ENCODE data around the gene ELP5. TPM values are rescaled to one million over a fixed set of nuclear protein-coding genes. Genes with fewer than 3 reads are reported as not detected.

The ELP5 gene
- total and polyA plus RNA-seq, 8 donors, result 26.5 to 49.7 (median 42.9) TPM

DNA sequence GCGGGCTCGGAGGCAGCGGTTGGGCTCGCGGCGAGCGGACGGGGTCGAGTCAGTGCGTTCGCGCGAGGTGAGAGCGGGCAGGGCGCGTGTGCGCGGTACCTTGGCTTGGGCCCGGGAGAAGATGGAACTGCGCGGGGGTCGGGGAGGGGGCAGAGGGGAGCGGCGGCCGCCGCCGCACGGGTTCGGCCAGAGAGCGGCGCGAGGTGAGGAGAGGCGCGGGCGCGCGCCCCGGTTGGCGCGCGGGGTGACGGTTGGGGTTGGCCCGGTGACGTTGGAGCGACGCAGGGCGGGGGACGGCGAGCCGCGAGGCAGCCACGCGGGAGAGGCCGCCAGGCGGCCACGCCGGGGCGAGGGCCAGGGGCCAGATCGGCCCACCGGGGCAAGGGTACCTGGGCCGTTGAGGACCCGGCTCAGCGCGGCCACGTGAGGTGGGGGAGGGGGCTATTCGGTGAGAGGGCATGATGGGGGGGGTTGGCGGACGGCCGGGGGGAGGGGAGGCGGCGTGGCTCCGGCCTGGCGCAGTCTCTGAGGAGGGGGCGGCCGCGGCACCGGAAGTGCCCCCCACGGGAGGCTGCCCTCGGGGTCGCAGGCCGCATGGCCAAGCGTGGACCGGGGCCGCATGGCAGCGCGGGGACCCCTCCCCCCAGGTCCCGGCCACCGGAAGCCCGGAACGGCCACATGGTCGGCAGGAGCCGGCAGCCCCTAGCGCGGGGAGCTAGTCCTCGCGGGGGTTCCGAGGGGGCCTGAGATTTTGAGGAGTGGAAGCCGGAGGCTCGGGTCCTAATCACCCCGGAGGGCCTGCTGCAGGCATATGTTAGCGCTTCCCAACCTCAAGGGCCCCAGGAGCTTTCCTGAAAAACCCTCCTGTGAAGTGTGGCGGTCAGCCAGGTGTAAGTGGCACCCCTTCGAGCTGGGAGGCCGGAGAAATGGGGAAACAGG lies 55.9 kb downstream of the ELP5 start:
- Histone ChIP-seq H3K9me3 (no peaks in the 10 kb centered on the region), H3K27me3 (no peaks in the 10 kb centered on the region), H3K4me1 (peaks cover 17 to 43% of the 10 kb centered on the region in 2 donors), H3K4me3 (peak overlapping the region; percentile 89 to 97), H3K27ac (peak overlapping the region; percentile 96), H3K36me3 (peaks cover 4 to 39% of the 10 kb centered on the region in 2 donors)
- intact Hi-C loops (cut with DNase I), result no loop called here
- DNase-seq (peak in 2 of 4 donors; percentile 64 to 90), ATAC-seq (peak; percentile 12)
- TF ChIP-seq, protein P1, sequence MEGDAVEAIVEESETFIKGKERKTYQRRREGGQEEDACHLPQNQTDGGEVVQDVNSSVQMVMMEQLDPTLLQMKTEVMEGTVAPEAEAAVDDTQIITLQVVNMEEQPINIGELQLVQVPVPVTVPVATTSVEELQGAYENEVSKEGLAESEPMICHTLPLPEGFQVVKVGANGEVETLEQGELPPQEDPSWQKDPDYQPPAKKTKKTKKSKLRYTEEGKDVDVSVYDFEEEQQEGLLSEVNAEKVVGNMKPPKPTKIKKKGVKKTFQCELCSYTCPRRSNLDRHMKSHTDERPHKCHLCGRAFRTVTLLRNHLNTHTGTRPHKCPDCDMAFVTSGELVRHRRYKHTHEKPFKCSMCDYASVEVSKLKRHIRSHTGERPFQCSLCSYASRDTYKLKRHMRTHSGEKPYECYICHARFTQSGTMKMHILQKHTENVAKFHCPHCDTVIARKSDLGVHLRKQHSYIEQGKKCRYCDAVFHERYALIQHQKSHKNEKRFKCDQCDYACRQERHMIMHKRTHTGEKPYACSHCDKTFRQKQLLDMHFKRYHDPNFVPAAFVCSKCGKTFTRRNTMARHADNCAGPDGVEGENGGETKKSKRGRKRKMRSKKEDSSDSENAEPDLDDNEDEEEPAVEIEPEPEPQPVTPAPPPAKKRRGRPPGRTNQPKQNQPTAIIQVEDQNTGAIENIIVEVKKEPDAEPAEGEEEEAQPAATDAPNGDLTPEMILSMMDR (IDR thresholded peaks at IDR 0.05), result no peak

GRCh38 chr17:7308625-7309433 lies 56.8 kb downstream of the ELP5 start:
- H3K4me1 ChIP-seq, result peaks cover 23 to 51% of the 10 kb centered on the region in 2 donors
- intact Hi-C loops (cut with DNase I), result no loop called here
- peaks cover 7 to 48% of the 10 kb centered on the region in 2 donors for H3K36me3 ChIP-seq
- ATAC-seq, result peak; percentile 53
- peak overlapping the region; percentile 96 for H3K27ac ChIP-seq
- H3K4me3 ChIP-seq, result peak overlapping the region; percentile 89 to 97
- peak in 2 of 4 donors; percentile 74 to 81 for DNase-seq
- no peaks in the 10 kb centered on the region for H3K9me3 ChIP-seq
- TF ChIP-seq, protein P1 (IDR thresholded peaks at IDR 0.05), result no peak
- H3K27me3 ChIP-seq, result no peaks in the 10 kb centered on the region

Small RNA genes lying within 50 kb of the gene (microRNA-seq; reads per million reads assigned to microRNA genes)
- gene MIR324, result 1,145 to 1,240 reads per million in 2 donors

Other genes starting within 250 kb of the ELP5 start
Only the 30 nearest of the 35 such genes appear.
- gene SLC16A13, start 216.2 kb upstream of the ELP5 start, total RNA-seq, result 10 to 100 TPM in 1 of 2 donors, 1 to 10 TPM in 1; 9.5 to 21.5 TPM
- 1 to 10 TPM; 3.7 to 5.8 (median 4.6) TPM for gene SLC16A13, start 216.2 kb upstream of the ELP5 start, polyA plus RNA-seq (ENCODE audit: insufficient read length in 6 of 6)
- 1 to 10 TPM; 1.2 to 2.5 TPM for gene SLC16A11, start 208.1 kb upstream of the ELP5 start, total RNA-seq
- 1 to 10 TPM in 4 of 6 donors, under 1 TPM in 2; 0.74 to 1.5 (median 1.1) TPM for gene SLC16A11, start 208.1 kb upstream of the ELP5 start, polyA plus RNA-seq (ENCODE audit: insufficient read length in 6 of 6)
- 1 to 10 TPM; 7.8 to 9.6 TPM for gene CLEC10A, start 172.0 kb upstream of the ELP5 start, total RNA-seq
- 1 to 10 TPM; 2.0 to 3.6 (median 3.6) TPM for gene CLEC10A, start 172.0 kb upstream of the ELP5 start, polyA plus RNA-seq (ENCODE audit: insufficient read length in 6 of 6)
- 1 to 10 TPM; 1.0 to 2.7 TPM for gene ASGR2, start 137.4 kb upstream of the ELP5 start, total RNA-seq
- under 1 TPM; 0.34 to 0.76 (median 0.51) TPM for gene ASGR2, start 137.4 kb upstream of the ELP5 start, polyA plus RNA-seq (ENCODE audit: insufficient read length in 6 of 6)
- gene ASGR1, start 72.8 kb upstream of the ELP5 start, total RNA-seq, result 1 to 10 TPM; 2.4 to 7.7 TPM
- 10 to 100 TPM in 4 of 6 donors, 1 to 10 TPM in 2; 8.7 to 13.0 (median 11.0) TPM for gene ASGR1, start 72.8 kb upstream of the ELP5 start, polyA plus RNA-seq (ENCODE audit: insufficient read length in 6 of 6)
- gene DLG4, start 32.4 kb upstream of the ELP5 start, total RNA-seq, result 10 to 100 TPM; 25.9 to 33.8 TPM
- gene DLG4, start 32.4 kb upstream of the ELP5 start, polyA plus RNA-seq (ENCODE audit: insufficient read length in 6 of 6), result 10 to 100 TPM; 35.6 to 60.0 (median 47.6) TPM
- 100 to 1,000 TPM; 610 to 654 TPM for gene ACADVL, start 32.3 kb upstream of the ELP5 start, total RNA-seq
- 100 to 1,000 TPM; 285 to 403 (median 362) TPM for gene ACADVL, start 32.3 kb upstream of the ELP5 start, polyA plus RNA-seq (ENCODE audit: insufficient read length in 6 of 6)
- 10 to 100 TPM; 36.9 to 46.3 TPM for gene DVL2, start 17.7 kb upstream of the ELP5 start, total RNA-seq
- gene DVL2, start 17.7 kb upstream of the ELP5 start, polyA plus RNA-seq (ENCODE audit: insufficient read length in 6 of 6), result 10 to 100 TPM; 51.7 to 59.7 (median 54.6) TPM
- gene PHF23, start 12.8 kb upstream of the ELP5 start, total RNA-seq, result 10 to 100 TPM; 31.1 to 45.4 TPM
- 10 to 100 TPM; 32.8 to 51.2 (median 46.1) TPM for gene PHF23, start 12.8 kb upstream of the ELP5 start, polyA plus RNA-seq (ENCODE audit: insufficient read length in 6 of 6)
- gene GABARAP, start 9.8 kb upstream of the ELP5 start, total RNA-seq, result 100 to 1,000 TPM; 545 to 559 TPM
- 100 to 1,000 TPM; 442 to 526 (median 470) TPM for gene GABARAP, start 9.8 kb upstream of the ELP5 start, polyA plus RNA-seq (ENCODE audit: insufficient read length in 6 of 6)
- 100 to 1,000 TPM; 134 to 171 TPM for gene CTDNEP1, start 481 bp upstream of the ELP5 start, total RNA-seq
- 100 to 1,000 TPM; 133 to 154 (median 146) TPM for gene CTDNEP1, start 481 bp upstream of the ELP5 start, polyA plus RNA-seq (ENCODE audit: insufficient read length in 6 of 6)
- gene CLDN7, start 10.3 kb downstream of the ELP5 start, total RNA-seq, result 100 to 1,000 TPM; 187 to 197 TPM
- 10 to 100 TPM; 26.0 to 37.0 (median 34.8) TPM for gene CLDN7, start 10.3 kb downstream of the ELP5 start, polyA plus RNA-seq (ENCODE audit: insufficient read length in 6 of 6)
- under 1 TPM; 0.60 to 0.85 TPM for gene SLC2A4, start 29.5 kb downstream of the ELP5 start, total RNA-seq
- 1 to 10 TPM in 4 of 6 donors, under 1 TPM in 2; 0.93 to 1.5 (median 1.3) TPM for gene SLC2A4, start 29.5 kb downstream of the ELP5 start, polyA plus RNA-seq (ENCODE audit: insufficient read length in 6 of 6)
- gene YBX2, start 42.4 kb downstream of the ELP5 start, total RNA-seq, result under 1 TPM; 0.37 to 0.67 TPM
- gene YBX2, start 42.4 kb downstream of the ELP5 start, polyA plus RNA-seq (ENCODE audit: insufficient read length in 6 of 6), result 1 to 10 TPM; 1.3 to 2.5 (median 1.6) TPM
- gene EIF5A, start 55.4 kb downstream of the ELP5 start, total RNA-seq, result 100 to 1,000 TPM; 307 to 622 TPM
- gene EIF5A, start 55.4 kb downstream of the ELP5 start, polyA plus RNA-seq (ENCODE audit: insufficient read length in 6 of 6), result 100 to 1,000 TPM; 213 to 323 (median 262) TPM
- 10 to 100 TPM; 48.2 to 54.9 TPM for gene GPS2, start 63.1 kb downstream of the ELP5 start, total RNA-seq
- 100 to 1,000 TPM in 1 of 6 donors, 10 to 100 TPM in 5; 73.0 to 102 (median 81.9) TPM for gene GPS2, start 63.1 kb downstream of the ELP5 start, polyA plus RNA-seq (ENCODE audit: insufficient read length in 6 of 6)
- gene NEURL4, start 77.1 kb downstream of the ELP5 start, total RNA-seq, result 10 to 100 TPM; 27.8 to 35.2 TPM
- 10 to 100 TPM; 22.2 to 36.8 (median 27.9) TPM for gene NEURL4, start 77.1 kb downstream of the ELP5 start, polyA plus RNA-seq (ENCODE audit: insufficient read length in 6 of 6)
- 10 to 100 TPM in 1 of 2 donors, 1 to 10 TPM in 1; 9.9 to 51.4 TPM for gene ACAP1, start 84.3 kb downstream of the ELP5 start, total RNA-seq
- 10 to 100 TPM in 2 of 6 donors, 1 to 10 TPM in 4; 6.7 to 11.3 (median 8.1) TPM for gene ACAP1, start 84.3 kb downstream of the ELP5 start, polyA plus RNA-seq (ENCODE audit: insufficient read length in 6 of 6)
- gene KCTD11, start 99.9 kb downstream of the ELP5 start, total RNA-seq, result 10 to 100 TPM; 10.3 to 10.7 TPM
- 10 to 100 TPM in 3 of 6 donors, 1 to 10 TPM in 3; 8.3 to 13.1 (median 9.9) TPM for gene KCTD11, start 99.9 kb downstream of the ELP5 start, polyA plus RNA-seq (ENCODE audit: insufficient read length in 6 of 6)
- gene TMEM95, start 102.9 kb downstream of the ELP5 start, total RNA-seq, result not detected
- not detected for gene TMEM95, start 102.9 kb downstream of the ELP5 start, polyA plus RNA-seq (ENCODE audit: insufficient read length in 6 of 6)
- 1 to 10 TPM; 6.1 to 6.4 TPM for gene TNK1, start 128.9 kb downstream of the ELP5 start, total RNA-seq
- gene TNK1, start 128.9 kb downstream of the ELP5 start, polyA plus RNA-seq (ENCODE audit: insufficient read length in 6 of 6), result 1 to 10 TPM; 5.3 to 8.7 (median 6.4) TPM
- 10 to 100 TPM; 42.0 to 42.7 TPM for gene PLSCR3, start 142.3 kb downstream of the ELP5 start, total RNA-seq
- 10 to 100 TPM; 46.0 to 62.5 (median 57.7) TPM for gene PLSCR3, start 142.3 kb downstream of the ELP5 start, polyA plus RNA-seq (ENCODE audit: insufficient read length in 6 of 6)
- gene TMEM256, start 151.9 kb downstream of the ELP5 start, total RNA-seq, result 10 to 100 TPM; 50.7 to 56.0 TPM
- gene TMEM256, start 151.9 kb downstream of the ELP5 start, polyA plus RNA-seq (ENCODE audit: insufficient read length in 6 of 6), result 10 to 100 TPM; 70.7 to 75.7 (median 72.5) TPM
- gene NLGN2, start 155.6 kb downstream of the ELP5 start, total RNA-seq, result 10 to 100 TPM; 14.8 to 20.1 TPM
- gene NLGN2, start 155.6 kb downstream of the ELP5 start, polyA plus RNA-seq (ENCODE audit: insufficient read length in 6 of 6), result 10 to 100 TPM; 25.3 to 34.4 (median 30.1) TPM
- gene SPEM1, start 168.1 kb downstream of the ELP5 start, total RNA-seq, result not detected
- gene SPEM1, start 168.1 kb downstream of the ELP5 start, polyA plus RNA-seq (ENCODE audit: insufficient read length in 6 of 6), result not detected
- not detected for gene SPEM2, start 173.4 kb downstream of the ELP5 start, total RNA-seq
- not detected for gene SPEM2, start 173.4 kb downstream of the ELP5 start, polyA plus RNA-seq (ENCODE audit: insufficient read length in 6 of 6)
- not detected for gene SPEM3, start 176.6 kb downstream of the ELP5 start, total RNA-seq
- gene SPEM3, start 176.6 kb downstream of the ELP5 start, polyA plus RNA-seq (ENCODE audit: insufficient read length in 6 of 6), result not detected
- gene TMEM102, start 183.2 kb downstream of the ELP5 start, total RNA-seq, result 1 to 10 TPM; 7.2 to 9.6 TPM
- 1 to 10 TPM; 2.1 to 3.3 (median 2.6) TPM for gene TMEM102, start 183.2 kb downstream of the ELP5 start, polyA plus RNA-seq (ENCODE audit: insufficient read length in 6 of 6)
- 1 to 10 TPM in 1 of 2 donors, under 1 TPM in 1; 0.97 to 1.7 TPM for gene FGF11, start 187.3 kb downstream of the ELP5 start, total RNA-seq
- gene FGF11, start 187.3 kb downstream of the ELP5 start, polyA plus RNA-seq (ENCODE audit: insufficient read length in 6 of 6), result 1 to 10 TPM; 1.7 to 2.8 (median 2.3) TPM
- gene CHRNB1, start 192.8 kb downstream of the ELP5 start, total RNA-seq, result 10 to 100 TPM; 10.6 to 12.1 TPM
- gene CHRNB1, start 192.8 kb downstream of the ELP5 start, polyA plus RNA-seq (ENCODE audit: insufficient read length in 6 of 6), result 10 to 100 TPM in 2 of 6 donors, 1 to 10 TPM in 4; 7.0 to 10.3 (median 9.6) TPM

Data from left lung (tissue), 10 donors.